Aorta (tissue), 5 donors: ENCODE data around the gene ZNF385B. TPM values are rescaled to one million over a fixed set of nuclear protein-coding genes. Genes with fewer than 3 reads are reported as not detected.
"Not testable (repeated sequence)": the region's sequence is repeated elsewhere in the genome, so short reads cannot be mapped to it uniquely, and the experiment has no call there.

Experiments used
- ATAC-seq: fragments of 200-7000 bp; cut with Tn5 transposase; one replicate; pipeline ENCODE4 v1.9.1; 2022; ENCODE audit warnings: moderate library complexity; ENCODE audit not compliant: low FRiP score
- DNase-seq, 2 donors: peaks; one replicate each; pipeline ENCODE4 v3.0.0-alpha.2; 2020
- H3K27ac ChIP-seq, 2 donors: one replicate each; pipeline ENCODE4 v1.5.1; 2013; ENCODE audit warnings: low read length in 2 of 2, mild to moderate bottlenecking in 2 of 2, moderate library complexity in 2 of 2, control low read depth in 1 of 2, inconsistent platforms in 1 of 2, low read depth in 1 of 2
- H3K27me3 ChIP-seq, 2 donors: one replicate each; pipeline ENCODE4 v1.6.1; 2013; ENCODE audit warnings: control low read depth in 1 of 2, low read length in 1 of 2, mild to moderate bottlenecking in 1 of 2, moderate library complexity in 1 of 2; ENCODE audit not compliant: insufficient read depth in 2 of 2, control insufficient read depth in 1 of 2
- H3K36me3 ChIP-seq, 2 donors: one replicate each; pipeline ENCODE4 v1.6.1; 2013; ENCODE audit warnings: control low read depth in 1 of 2, low read length in 1 of 2, mild to moderate bottlenecking in 1 of 2; ENCODE audit not compliant: insufficient read depth in 2 of 2, control insufficient read depth in 1 of 2
- H3K4me1 ChIP-seq, 2 donors: one replicate each; pipeline ENCODE4 v1.6.1; 2013; ENCODE audit warnings: low read length in 2 of 2, control low read depth in 1 of 2, mild to moderate bottlenecking in 1 of 2, moderate library complexity in 1 of 2; ENCODE audit not compliant: insufficient read depth in 2 of 2, control insufficient read depth in 1 of 2
- H3K4me3 ChIP-seq, 2 donors: one replicate each; pipeline ENCODE4 v1.5.1; 2013; ENCODE audit warnings: low read length in 2 of 2, control low read depth in 1 of 2, mild to moderate bottlenecking in 1 of 2
- H3K9me3 ChIP-seq: one replicate; pipeline ENCODE4 v1.6.1; 2013; ENCODE audit warnings: mild to moderate bottlenecking, low read length; ENCODE audit not compliant: control insufficient read depth
- WGBS, 2 donors: extraction: QIAGEN DNeasy Blood & Tissue Kit; methylation state at CpG; one replicate each; pipeline ENCODE4 v1.1.7; 2013; 5-methylcytosine and 5-hydroxymethylcytosine counted together
- intact Hi-C, 2 donors: fragments of 100-400 bp; cut with DNase I; formaldehyde crosslinking; loops; one replicate each; pipeline versions ENCODE4 v1.14.2 to v1.15.0; 2022
- polyA plus RNA-seq, 2 donors: library from polyadenylated mRNA; stranded (reverse); fragments of 200-250 nt; gene quantifications; one replicate each; pipeline ENCODE4 v1.2.3, GENCODE V29; 2013
- total RNA-seq, 2 donors: library from RNA; stranded (reverse); fragmentation: NEBNext Ultra II Directional; extraction: Animal tissue kit (Norgen Biotek cat#: 25700); gene quantifications; one replicate each; pipeline ENCODE4 v1.2.1, GENCODE V29; 2021
- donor health status: healthy with polysubstance abuse.
- donor health status: Bipolar disorder and iron deficiency.
- donor health status: DM: no; HTN: no; CAD: no.
- donor health status: DM: no; HTN: no; CAD: no.
- donor health status: DM: yes; HTN: yes; CAD: no.

Gene ZNF385B
- total and polyA plus RNA-seq, 4 donors, result 3.3 to 4.6 (median 4.0) TPM; not detected in 1

DNA sequence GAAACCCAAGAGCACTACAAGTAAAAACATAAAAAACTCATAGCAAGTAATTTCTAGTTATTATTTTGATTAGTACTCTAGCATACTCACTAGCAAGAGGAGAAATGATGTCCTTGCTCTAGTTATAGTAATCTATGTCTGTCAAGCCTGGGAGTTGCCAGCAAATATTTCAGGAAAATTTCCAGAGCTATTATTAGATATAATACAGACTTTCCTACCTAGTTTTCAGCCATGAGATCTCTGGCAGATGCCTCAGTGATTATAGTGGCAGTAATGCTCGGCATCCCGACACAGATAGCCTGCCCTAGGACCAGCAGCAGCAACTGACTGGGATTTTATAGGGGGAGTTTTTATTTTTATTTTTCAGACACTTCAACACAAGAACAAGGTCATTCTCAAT is 224.4 kb downstream of the ZNF385B start:
- Histone ChIP-seq H3K9me3 (no peaks in the 10 kb centered on the region), H3K4me1 (no peaks in the 10 kb centered on the region), H3K36me3 (no peaks in the 10 kb centered on the region), H3K27ac (no peak overlapping the region), H3K4me3 (no peak overlapping the region), H3K27me3 (no peaks in the 10 kb centered on the region)
- 8 to 10% methylated on average over 2 of the region's 2 CpGs for WGBS, 2 donors
- DNase-seq (no peak), ATAC-seq (no peak)
- intact Hi-C loops, result no loop called here

DNA sequence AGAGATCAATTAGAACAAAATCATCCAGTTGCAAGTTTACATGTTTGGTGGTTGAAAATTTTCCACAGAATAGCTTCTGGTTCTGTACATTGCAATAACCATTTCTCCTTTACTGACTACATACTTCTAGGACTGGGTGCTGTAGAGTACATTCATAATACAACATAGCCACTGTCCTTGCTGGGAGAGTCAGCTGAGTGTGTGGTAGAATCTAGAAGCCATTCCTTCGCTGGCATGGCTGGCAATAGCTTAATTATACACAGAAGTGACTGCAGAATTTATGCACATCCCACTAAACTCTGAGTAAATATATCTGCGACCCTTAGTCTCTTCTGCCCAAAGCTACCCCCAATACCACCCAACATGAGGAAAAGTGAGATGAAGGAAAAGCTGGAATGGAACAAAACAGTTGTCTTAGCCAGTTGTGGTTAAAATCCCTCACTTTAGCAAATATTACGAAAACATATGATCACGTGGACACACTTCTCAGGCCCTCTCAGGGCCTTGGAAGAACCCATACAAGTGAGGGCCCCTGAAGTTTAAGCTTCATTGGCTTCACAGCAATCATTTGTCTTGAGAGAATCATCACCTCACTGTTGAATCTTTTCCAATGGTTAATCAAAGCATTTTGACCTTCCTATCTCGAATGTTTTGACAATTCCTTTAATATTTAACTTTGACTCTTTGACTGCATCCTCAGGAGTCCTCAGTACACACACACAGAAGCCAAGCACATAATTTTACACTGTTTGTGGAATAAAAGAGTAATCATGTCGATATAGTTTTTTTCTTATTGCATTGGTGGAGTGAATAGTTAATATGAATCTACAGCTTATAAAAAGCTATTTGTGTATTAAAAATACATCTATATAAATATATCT is 225.1 kb downstream of the ZNF385B start:
- WGBS, 2 donors, result 77 to 82% methylated on average over 6 of the region's 6 CpGs
- no peaks in the 10 kb centered on the region for H3K4me1 ChIP-seq
- no peak for ATAC-seq

DNA sequence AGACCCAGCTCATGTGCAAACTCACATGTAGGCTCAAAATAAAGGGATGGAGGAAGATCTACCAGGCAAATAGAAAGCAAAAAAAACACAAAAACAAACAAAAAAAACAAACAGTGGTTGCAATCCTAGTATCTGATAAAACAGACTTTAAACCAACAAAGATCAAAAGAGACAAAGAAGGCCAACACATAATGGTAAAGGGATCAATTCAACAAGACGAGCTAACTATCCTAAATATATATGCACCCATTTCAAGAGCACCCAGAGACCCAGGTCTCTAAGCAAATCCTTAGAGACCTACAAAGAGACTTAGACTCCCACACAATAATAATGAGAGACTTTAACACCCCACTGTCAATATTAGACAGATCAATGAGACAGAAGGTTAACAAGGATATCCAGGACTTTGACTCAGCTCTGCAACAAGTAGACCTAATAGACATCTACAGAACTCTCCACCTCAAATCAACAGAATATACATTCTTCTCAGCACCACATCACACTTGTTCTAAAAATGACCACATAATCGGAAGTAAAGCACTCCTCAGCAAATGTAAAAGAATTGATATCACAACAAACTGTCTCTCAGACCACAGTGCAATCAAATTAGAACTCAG is 229.5 kb downstream of the ZNF385B start:
- H3K27me3 ChIP-seq, ATAC-seq, intact Hi-C loops, DNase-seq, H3K9me3 ChIP-seq, H3K27ac ChIP-seq, H3K36me3 ChIP-seq, H3K4me1 ChIP-seq, H3K4me3 ChIP-seq: not testable (repeated sequence)
- 67 to 85% methylated on average over 2 of the region's 2 CpGs for WGBS, 2 donors

More for the DNA sequence above, 225.1 kb downstream of the ZNF385B start:
- no peak for DNase-seq
- H3K4me3 ChIP-seq, result no peak overlapping the region
- H3K27me3 ChIP-seq, result no peaks in the 10 kb centered on the region
- H3K27ac ChIP-seq, result no peak overlapping the region
- H3K9me3 ChIP-seq, result no peaks in the 10 kb centered on the region
- H3K36me3 ChIP-seq, result no peaks in the 10 kb centered on the region
- intact Hi-C loops, result no loop called here

DNA sequence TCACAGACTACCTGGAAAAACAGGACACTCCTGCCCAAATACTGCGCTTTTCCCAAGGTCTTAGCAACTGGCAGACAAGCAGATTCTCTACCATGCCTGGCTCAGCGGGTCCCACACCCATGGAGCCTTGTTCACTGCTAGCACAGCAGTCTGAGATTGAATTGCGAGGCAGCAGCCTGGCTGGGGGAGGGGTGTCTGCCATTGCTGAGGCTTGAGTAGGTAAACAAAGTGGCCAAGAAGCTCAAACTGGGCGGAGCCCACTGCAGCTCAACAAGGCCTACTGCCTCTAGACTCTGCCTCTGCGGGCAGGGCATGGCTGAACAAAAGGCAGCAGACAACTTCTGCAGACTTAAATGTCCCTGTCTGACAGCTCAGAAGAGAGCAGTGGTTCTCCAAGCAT is 231.6 kb downstream of the ZNF385B start:
- WGBS, 2 donors, result 88 to 89% methylated on average over 5 of the region's 5 CpGs
- H3K27ac ChIP-seq, H3K27me3 ChIP-seq, intact Hi-C loops, ATAC-seq, H3K4me3 ChIP-seq, H3K4me1 ChIP-seq, DNase-seq, H3K36me3 ChIP-seq, H3K9me3 ChIP-seq: not testable (repeated sequence)

DNA sequence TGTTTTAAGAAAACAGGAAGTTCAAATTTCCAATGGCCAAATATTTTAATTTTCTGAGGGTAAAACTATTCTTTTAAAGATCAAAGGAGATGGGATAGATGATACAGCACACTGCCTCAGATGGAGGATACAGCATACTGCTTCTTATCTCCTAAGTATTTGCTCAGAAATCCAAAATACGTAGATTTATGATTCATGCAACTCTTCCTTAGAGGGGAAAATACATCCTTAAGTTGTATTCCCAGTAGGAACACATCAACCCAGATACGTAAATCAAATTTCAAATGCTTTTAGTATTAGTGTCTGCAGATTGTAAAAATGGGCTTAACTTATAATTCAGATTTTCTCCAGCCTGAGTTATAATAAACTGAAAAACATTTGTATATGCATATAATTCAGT is 235.2 kb downstream of the ZNF385B start:
- Histone ChIP-seq H3K9me3 (no peaks in the 10 kb centered on the region), H3K27me3 (no peaks in the 10 kb centered on the region), H3K36me3 (no peaks in the 10 kb centered on the region), H3K4me1 (no peaks in the 10 kb centered on the region), H3K4me3 (no peak overlapping the region), H3K27ac (no peak overlapping the region)
- intact Hi-C loops, result no loop called here
- 90 to 94% methylated on average over 2 of the region's 2 CpGs for WGBS, 2 donors
- ATAC-seq, result no peak
- no peak for DNase-seq

DNA sequence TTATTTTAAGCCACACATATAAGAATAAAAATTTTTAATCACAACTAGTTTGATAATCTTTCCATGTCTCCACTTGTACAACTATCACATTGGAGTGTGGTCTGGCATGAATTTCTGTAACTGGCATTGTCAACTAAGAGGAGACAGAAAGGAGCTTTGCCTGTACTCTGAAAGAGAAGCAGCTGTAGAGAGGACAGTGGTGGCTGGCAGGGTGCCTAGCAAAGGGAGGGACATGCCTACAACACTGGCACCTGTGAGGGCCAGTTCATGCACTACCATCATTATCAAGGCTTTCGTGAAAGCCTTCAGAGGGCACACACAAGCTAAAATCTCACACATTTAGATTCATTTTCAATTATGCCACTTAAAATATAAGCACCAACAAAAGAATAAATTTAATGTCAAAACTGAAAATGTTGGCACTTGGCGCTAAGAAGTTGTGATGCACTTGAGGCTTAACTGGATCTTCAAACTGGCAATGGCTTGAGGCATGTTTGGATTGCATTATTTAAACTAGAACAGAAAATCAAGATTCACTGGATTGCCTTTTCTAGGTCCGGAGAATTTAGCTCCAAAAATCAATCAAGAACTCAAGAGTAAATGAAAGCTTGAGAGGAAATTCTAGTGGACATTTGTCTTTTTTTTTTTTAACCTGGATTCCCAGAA is 238.6 kb downstream of the ZNF385B start:
- intact Hi-C loops, result no loop called here
- Histone ChIP-seq H3K9me3 (no peaks in the 10 kb centered on the region), H3K4me1 (peaks cover 0 to under 1% of the 10 kb centered on the region in 2 donors), H3K27ac (no peak overlapping the region), H3K36me3 (no peaks in the 10 kb centered on the region), H3K4me3 (no peak overlapping the region), H3K27me3 (no peaks in the 10 kb centered on the region)
- no peak for ATAC-seq
- 89 to 95% methylated on average over 3 of the region's 3 CpGs for WGBS, 2 donors
- DNase-seq, result no peak

DNA sequence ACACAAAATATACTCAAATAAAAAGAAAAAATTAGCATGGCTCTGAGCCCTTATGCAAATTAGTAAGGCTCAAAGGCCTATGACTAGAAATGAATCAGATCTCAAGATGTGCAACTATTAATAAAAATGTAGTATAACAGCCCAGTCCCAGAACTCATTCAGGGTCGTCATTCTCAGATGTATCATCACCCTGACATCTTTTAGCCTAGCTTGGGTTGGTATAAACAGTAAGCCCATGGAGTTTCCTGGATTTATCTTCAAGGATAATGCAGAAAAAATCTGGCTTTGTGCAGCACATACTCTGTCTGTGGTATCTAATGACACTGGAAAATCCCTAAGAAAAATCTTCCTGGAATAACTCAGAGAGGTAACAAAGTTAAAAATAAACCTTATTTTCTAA is 239.3 kb downstream of the ZNF385B start:
- intact Hi-C loops, result no loop called here

DNA sequence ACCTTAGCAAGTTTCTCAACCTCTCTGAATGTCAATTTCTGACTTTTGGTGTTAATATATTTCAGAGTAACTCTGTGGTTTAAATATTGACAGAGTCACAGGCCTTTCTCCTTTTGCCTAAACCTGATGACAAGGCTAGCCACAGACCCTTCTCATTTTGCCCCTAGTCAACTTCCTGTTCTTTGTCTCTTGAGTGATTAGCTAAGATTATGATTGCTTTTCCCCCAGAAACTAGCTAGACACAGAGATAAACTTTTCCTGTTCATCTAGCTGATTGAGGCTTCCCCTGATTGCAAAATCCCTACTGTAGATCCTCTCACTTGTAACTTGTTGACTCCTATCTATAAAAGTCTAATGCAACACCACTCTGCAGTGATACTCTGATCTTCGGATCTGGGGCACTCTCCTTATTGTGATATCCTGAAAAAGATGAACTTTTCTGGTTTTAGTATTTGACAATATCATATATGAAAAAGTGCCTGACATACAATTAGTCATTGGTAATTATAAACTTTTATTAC is 241.4 kb downstream of the ZNF385B start:
- ATAC-seq, result no peak
- 92 to 97% methylated on average over 1 of the region's 1 CpG for WGBS, 2 donors
- Histone ChIP-seq H3K36me3 (no peaks in the 10 kb centered on the region), H3K4me1 (peaks cover 0 to 1% of the 10 kb centered on the region in 2 donors), H3K27ac (no peak overlapping the region), H3K27me3 (no peaks in the 10 kb centered on the region), H3K9me3 (no peaks in the 10 kb centered on the region), H3K4me3 (no peak overlapping the region)
- no peak for DNase-seq
- intact Hi-C loops, result no loop called here

More for the DNA sequence above, 239.3 kb downstream of the ZNF385B start:
- Histone ChIP-seq H3K27ac (no peak overlapping the region), H3K4me3 (no peak overlapping the region), H3K36me3 (no peaks in the 10 kb centered on the region), H3K9me3 (no peaks in the 10 kb centered on the region), H3K4me1 (peaks cover 0 to 1% of the 10 kb centered on the region in 2 donors), H3K27me3 (no peaks in the 10 kb centered on the region)
- DNase-seq, result no peak
- no peak for ATAC-seq
- 52 to 53% methylated on average over 1 of the region's 1 CpG for WGBS, 2 donors
